Stimulated activated CD4-positive, alpha-beta T cell treated with anti-CD3 and anti-CD28 coated beads, Interleukin-1b, Interleukin-23, amount 100 ng/mL, for 4 hours (primary cell): ENCODE measurements around the gene SLC17A1.

Experiments
- DNase-seq, 2 donors: peaks; one replicate each; pipeline ENCODE4 v3.0.0-alpha.2; 2020; ENCODE audit warnings: low read depth in 2 of 2

SLC17A1 gene, protein sequence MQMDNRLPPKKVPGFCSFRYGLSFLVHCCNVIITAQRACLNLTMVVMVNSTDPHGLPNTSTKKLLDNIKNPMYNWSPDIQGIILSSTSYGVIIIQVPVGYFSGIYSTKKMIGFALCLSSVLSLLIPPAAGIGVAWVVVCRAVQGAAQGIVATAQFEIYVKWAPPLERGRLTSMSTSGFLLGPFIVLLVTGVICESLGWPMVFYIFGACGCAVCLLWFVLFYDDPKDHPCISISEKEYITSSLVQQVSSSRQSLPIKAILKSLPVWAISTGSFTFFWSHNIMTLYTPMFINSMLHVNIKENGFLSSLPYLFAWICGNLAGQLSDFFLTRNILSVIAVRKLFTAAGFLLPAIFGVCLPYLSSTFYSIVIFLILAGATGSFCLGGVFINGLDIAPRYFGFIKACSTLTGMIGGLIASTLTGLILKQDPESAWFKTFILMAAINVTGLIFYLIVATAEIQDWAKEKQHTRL

DNA sequence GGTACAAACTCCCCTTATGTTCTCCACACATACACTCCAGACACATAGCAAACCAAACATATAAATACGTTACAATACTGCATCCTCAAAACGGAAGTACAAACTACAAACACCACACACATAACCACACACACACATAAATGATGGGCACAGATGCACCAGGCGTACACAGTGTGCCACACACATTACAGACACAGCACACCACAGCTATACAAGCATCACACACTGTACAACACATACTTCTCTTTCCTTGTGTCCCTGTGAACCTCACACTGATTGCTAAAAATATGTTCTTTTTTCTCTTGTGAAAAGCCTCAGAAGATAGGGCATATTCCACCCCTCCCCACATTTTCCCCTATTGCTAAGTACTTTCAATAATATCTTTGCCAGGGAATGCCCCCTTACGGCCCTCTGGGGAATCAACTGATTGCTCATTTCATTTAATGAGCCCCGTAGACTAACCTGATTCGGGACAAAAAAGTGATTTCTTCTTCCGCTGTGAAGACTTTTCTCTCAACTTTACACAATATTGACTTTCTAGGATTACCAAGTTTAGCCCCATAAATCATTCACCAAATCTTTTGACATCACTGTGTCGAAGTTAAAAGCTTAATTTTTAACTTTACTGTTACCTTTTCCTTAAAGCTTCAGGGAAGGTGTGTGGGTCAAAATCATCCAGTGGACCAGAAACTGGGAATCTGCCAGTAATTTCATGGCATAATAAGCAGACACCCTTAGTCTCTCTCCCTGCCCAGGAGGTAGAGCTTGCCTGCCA is at the start of gene SLC17A1:
Gene SLC17A1 (minus strand): TSS at position 521 of the 775 bp plus-strand sequence. CDS start 1,495 bp downstream, outside the sequence.
- DNase-seq, result no peak

DNA sequence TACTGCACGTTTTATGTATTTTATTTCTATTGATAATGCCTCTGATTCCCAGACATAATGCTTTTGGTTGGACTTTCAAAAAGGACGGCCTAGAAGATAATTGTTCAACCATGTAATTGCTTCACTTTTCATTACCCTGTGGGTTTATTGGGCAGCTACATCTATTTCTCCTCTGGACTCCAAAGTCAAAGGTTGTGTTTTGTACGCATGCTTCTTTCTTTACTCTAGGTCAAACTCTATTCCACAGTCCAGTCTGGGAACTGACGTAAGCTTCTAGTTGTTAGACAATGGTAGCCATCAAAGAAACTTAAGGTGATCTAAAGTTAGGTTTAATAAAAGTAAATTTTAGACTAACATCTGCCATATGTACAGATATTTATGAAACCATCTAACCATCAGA is 48.7 kb upstream of the SLC17A1 start:
- no peak for DNase-seq

DNA sequence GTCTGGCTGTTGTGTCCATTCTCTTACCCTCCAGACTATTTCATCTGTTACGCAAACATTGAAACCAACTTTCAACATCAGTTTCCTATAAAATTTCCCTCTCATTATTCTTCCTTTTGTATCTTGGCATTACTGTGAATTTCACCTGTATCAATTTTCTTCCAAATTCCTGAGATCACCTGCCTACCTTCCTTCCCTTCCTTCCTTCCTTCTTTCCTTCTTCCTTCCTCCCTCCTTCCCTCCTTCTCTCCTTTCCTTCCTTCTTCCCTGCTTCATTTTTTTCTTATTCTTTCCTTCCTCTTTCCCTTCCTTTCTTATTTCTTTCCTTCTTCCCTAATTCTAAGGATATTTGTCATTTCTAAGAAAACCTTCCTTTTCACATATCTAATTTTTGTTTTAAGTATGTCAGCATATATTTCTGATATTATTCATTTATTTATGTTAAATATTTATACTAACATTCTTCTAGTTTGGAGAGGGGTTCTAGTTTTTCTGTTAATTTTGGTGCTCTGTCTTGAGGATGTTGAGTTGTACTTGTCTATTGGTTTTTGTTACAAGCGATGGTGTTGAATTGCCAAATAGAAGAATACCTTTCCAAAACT is 47.0 kb upstream of the SLC17A1 start:
- DNase-seq, result no peak

DNA sequence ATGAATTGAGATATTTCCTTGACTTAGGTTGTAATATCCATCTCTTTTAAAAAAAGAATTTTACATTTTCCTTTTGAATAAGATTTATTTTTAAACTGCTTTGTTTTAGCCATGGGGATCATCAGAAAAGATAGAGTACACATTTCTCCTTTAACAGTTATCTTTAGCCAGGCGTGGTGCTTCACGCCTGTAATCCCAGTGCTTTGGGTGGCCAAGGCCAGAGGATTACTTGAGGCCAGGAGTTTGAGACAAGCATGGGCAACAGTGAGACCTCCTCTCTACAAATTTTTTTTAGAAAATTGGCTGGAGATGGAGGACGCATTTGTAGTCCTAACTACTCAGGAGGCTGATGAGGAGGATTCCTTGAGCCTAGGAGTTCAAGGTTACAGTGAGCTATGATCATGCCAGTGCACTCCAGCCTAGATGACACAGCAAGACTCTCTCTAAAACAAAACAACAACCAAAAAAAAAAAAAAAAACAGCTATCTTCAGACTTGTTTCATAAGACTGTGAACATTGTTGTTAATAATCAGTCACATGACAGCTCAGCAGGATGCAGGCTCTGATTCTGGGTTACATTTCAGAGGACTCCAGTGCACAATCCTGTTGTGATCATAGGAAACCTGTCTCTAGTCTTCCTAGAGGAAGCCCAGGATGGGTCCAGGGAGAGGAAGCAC is 44.2 kb upstream of the SLC17A1 start:
- DNase-seq, result no peak

DNA sequence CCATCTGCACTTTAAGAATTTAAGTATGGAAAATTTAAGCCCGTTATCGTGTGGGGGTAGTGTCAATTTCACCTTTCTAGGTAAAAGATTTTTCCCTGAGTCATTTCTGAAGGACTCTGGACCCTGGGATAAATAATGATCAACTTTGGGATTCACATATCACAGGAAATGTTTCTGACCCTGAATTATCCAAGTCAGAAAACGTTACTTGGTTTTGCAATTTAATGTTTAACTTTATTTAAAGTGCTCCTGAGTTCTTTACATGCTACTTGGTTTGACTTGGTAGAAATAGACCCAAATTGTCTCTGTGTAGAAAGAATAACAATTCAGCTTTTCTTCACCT is 43.7 kb upstream of the SLC17A1 start:
- DNase-seq, result no peak

DNA sequence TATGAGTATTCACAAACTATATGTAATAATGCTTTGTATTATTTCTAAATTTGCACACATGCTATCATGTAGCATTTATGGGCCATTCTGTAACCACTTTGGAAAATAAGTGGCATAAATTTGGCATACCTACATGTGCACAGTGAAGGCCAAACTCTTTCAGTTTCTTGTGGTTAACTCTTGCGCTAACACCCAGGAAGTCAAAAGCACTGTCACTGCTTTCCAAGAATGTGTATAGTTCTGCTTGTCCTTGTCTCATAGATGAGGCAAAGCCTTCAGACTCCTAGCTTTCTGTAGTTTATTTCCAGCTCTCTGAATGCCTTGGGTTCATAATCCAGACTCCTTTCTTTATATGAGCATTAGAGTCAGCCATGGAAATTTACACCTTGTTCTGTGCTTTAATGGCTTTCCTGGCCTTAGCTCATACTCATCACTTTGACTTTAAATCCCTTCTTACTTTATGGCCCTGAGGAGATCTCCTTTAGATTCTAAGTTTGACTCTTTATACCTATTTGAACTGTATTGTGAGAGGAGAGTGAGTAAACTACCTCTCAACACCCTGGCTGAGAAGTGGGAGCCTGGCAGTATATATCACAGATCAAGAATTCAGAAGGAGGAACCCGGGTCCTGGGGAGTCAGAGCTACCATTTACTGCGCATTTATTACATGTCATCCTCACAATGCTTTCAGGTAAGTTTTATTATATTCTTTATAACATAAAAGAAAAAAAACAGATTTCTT is 43.1 kb upstream of the SLC17A1 start:
- DNase-seq, result no peak

DNA sequence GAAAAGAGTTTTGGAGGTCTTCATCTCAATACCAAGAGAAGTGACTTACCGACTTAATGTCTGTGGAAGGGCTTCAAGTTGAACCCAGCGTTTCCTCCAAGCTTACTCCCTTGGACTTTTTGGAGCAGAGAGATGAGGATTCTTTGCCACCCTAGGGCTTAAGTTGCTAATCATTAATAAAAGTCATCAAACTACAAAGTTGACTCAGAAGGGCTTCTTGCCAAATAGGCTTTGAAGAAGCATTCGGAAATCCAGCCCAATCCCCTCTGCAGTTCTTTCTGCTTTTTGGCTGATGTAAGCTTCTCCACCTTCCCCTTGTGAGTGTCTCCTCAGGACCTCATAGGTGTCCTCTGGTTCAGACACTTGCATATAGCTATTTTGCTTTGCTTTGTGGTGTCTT is 42.3 kb upstream of the SLC17A1 start, which contains the start of gene SLC17A3:
Gene SLC17A3 (minus strand): TSS at position 126 of the 400 bp plus-strand sequence. CDS start 5,856 bp downstream, outside the sequence.
- DNase-seq, result no peak

DNA sequence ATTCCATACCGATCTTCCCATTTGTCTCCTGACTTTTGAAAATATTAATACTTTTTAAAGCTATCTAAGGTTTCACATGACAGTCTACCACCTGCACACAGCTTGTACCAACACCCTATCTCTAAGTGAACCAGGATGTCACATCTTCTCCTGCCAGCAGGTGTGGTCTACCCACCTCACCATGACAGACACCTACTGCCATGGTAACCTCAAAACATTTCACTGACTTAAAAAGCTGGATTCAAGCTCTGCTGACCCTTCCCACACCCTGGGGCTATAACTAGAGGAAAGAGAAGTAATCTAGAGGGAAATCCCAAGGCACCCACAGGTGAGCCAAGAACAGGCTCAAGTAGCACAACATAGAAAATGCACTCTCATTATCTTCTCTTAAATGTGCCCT is 41.0 kb upstream of the SLC17A1 start:
- no peak for DNase-seq

DNA sequence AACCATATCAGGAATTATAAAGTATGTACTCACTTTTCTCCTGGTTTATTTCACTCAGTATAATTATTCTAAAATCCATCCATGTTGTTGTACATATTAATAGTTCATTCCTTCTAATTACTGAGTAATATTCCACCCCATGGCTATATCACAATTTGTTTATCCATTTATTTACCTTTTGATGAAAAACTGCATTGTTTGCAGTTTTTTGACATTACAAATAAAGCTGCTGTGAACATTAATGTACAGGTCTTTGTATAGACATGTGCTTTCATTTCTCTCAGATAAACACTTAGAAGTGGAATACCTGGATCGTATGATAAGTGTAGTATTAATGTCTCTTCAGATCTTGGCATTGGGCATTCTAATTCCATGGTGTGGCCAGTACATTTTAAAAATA is 38.0 kb upstream of the SLC17A1 start:
- no peak for DNase-seq

DNA sequence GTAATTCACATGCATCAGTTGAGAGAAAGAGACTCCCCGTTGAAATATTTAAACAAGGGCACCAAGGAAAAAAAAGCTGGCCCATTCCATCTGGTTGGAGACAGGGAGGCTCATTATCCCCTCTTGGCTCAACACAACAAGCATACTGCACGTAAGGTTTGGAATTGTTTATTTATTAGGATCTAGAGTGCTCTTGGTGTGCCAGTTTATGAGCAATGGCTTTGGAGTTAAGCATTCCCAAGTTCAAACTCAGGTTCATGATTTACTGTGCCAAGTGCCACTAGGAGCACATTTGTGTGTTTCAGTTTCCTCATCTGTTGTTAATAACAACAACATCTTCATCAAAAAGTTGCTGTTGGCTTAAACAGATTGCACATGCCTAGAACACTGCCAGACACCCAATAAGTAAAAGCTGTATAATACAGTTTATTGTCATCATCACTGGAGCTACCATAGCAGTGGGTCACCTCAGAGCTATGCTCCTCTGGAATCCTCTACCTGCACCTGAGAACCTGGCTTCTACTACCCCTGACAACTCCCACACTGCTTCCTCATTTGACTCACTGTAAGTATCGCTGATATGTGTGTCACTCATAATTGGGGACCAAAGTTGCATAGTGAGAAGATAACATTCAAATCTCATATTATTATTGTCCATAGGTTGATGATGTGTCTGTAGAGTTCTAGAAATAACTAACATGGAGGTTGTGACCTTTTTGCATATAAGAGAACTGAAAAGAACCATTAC is 36.8 kb upstream of the SLC17A1 start:
- no peak for DNase-seq

DNA sequence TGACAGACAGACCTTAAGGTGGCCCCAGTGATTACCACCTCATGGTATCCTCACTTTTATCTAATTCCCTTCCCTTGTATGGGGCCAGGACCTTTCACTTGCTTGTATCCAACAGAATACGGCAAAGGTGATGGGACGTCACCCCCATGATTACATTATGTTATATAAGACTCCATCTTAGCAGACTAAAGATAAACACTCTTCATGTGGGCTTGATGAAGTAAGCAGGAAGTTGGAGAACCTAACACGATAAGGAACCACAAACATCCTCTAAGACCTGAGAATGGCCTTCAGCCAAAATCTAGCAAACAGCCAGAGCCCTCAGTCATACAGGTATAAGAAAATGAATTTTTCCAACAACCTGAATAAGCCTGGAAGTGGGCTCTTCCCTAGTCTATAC is 34.2 kb upstream of the SLC17A1 start:
- DNase-seq, result no peak

DNA sequence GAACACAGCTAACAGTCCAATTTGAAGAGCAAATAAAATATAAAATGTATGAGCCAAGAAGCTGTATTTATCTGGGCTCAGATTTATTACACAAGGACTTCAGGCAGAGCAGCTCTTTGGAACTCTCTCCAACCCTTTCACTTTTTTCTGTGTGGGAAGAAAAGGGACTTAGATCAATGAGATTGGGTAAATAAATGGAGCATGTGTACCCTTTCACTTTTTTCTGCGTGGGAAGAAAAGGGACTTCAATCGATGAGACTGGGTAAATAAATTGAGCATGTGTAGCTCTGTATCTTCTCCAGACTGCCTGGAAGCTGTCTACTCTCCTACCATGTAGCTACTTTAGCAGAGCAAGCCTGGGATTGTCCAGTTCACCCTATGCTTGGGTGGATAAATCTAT is 31.5 kb upstream of the SLC17A1 start:
- no peak for DNase-seq

DNA sequence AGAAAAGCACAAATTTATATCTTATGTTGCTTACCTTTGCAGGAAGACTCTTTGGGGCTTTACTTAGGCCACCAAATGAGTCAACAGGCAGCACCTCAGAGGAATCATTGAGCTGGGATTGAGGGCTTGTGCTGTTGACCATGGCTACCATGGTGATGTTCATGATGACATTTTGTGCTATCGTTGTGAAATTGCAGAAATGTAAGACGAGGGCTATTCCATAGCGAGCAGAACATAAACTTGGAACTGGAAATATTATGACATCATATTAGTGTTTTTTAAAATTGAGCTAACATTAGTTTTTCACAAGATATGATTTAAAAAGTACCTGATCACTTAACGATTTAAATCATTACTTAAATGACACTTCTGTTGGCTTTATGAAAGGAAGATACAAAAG is 30.3 kb upstream of the SLC17A1 start:
- DNase-seq, result no peak

DNA sequence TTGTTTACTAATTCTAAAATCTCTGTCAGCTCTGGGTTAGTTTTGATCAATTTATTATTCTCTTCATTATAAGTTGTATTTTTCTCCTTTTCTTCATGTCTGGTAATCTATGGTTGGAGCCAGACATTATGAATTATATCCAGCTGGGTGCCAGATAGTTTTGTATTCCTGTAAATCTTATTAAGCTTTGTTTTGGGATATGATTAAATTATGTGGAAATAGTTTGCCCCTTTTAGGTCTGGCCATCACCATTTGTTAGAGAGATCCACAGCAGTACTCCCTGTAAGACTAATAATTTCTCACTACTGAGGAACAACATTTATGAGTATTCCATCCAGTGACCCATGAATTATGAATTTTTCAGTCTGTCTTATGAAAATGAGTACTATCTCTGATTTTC is 20.9 kb upstream of the SLC17A1 start:
- DNase-seq, result no peak

DNA sequence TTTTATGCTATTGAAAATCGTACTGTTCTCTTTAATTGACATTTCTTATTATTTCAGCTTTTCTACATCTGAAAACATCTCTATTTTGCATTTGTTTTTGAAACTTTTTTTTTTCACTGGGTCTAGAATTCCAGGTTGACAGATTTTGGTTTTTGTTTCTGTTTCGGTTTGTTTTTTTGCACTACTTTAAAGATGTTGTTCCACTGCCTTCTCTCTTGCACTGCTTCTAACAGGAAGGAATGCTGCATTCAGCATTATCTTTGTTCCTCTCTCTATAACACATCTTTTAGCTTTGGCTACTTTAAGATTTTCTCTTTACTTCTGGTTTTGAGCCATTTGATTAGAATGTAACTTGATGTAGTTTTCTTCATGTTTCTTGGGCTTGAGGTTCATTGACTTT is 20.1 kb upstream of the SLC17A1 start:
- DNase-seq, result no peak

DNA sequence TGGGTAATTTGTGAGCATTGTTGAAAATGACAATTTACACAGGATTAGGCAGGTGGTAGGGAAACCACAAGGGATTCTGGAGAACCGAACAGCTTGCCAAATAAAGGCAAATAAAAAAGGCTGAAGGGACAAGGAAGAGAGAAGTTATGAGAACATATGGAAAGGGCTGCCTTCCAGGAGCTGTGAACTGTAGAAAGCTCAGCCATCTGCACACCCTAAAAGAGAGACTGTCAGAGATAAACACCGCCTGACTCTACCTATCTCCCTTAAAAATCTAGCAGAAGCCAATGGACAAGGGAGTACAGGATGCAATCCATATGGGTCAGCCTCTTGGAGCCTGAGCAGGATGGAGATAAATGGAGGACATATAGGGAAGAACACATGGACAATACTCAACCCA is 12.7 kb upstream of the SLC17A1 start:
- no peak for DNase-seq

DNA sequence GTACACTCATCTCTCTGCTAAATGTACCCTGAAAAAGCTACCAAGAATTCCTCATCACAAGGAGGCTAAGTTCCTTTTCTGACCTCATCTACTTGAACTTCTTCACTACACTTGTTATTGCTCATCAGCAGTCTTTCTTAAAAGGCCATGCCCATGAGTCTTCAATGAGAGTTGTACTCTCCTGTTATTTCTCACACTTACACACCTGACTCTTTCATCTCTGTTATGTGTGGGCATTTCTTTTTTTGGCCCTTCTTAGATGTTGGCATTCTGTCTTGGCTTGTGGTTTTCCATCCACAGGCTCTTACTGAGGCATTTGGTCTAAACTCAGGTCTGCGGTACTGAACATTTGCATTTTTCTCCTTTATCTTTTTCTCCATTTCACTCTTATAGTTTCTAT is 10.7 kb upstream of the SLC17A1 start:
- DNase-seq, result no peak

DNA sequence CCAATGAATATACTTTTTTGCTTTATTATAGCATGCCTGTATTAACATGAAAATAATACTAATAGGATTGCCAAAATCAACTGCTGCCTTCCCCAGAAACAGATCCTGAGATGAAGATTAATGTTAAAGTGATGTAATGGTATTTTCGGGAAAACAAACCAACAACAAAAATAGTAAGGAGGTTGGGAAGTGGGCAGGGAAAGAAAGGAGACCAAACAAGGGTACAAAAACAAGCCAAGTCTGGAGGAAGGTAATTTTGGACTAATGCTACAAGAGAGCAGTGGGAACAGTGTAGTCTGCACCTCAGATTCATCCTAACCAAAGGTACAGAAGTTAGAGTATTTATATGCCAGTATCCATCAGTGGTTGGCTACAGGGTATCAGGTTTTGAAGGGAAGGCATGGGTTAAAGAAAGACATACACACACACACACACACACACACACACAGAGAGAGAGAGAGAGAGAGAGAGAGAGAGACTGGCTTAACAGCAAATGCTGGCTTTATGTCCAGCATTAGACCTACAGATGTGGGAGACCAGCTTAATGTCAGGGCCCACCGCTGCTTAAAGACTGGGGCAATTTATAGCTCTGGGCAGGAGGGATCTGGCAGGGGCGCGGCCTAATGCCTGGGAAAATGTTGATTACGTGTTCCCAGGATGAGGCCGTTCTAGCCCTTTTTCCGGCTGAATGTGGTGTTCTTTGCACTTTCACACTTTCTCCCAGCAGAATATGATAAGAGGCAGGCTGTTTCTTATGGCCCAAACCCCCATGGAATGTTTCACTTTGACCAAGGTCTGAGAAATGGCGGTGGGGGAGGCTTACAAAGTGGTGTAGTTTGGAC is 3.8 kb upstream of the SLC17A1 start:
- DNase-seq, result no peak

DNA sequence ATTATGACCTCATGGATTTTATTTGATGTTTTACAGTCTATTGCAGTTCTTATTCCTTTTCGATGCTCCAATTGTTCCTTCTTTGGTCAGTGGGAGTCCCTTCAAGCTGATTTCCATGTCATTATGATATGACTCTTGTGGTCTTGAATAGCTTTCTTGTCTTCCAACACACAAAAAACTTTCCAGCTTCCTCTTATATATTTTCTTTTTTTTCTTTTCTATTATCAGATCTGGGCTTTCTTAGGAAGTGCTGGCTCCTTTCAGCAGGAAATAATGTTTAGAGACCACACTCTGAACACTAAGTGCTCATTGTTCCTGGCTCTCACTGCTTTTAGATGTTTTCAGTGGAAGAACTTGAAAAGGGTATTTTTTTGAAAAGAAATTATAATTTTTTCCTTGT is 3.1 kb upstream of the SLC17A1 start:
- no peak for DNase-seq

DNA sequence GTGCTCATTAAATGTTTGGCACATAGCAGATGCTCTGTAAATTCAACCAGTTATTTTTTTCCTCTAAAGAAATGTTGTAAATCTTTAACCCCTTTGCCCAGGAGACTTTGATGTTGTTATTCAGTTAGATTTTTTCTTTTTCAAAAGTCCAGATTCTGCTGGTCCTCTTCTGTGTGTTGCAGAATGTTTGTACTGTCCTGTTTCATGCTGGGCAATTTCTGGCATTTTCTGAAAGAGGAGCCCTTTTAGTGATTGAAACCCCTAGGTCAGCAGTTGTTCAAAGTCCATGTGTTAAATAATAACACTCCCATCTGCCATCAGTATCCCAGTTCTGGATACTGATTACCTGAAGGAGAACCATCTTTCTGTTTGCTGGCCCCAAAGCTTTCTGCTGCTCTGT is 1.3 kb upstream of the SLC17A1 start:
- no peak for DNase-seq
